Measurements from ENCODE around the gene NUDT16.

The NUDT16 gene

GRCh38 chr3:131381445-131382291 lies at the start of gene NUDT16:
TSS of gene NUDT16 (plus strand) at chr3:131381774. CDS start at chr3:131381805, 31 bp downstream.
- no peak for TF ChIP-seq CTCF (conservative IDR thresholded peaks at IDR 0.05; ENCODE audit: low read depth)
- H3K27ac ChIP-seq = peak within 1 kb of the TSS; percentile 67
- peak; percentile 97 for DNase-seq (ENCODE audit: low spot score)
- CTCF ChIA-PET = interaction anchor here (0.7 kb wide), 2 partner anchors 31 to 526 kb away, joined by 3 read pairs; no protein-coding TSS in a partner anchor
- POLR2A ChIA-PET (ENCODE audit: low non-redundant PET) = interaction anchor here (1.2 kb wide), 1 partner anchor 10 kb away, joined by 3 read pairs; no protein-coding TSS in a partner anchor

GRCh38 chr3:131338948-131339640 lies 42.5 kb upstream of the NUDT16 start:
- ChIA-PET CTCF (no interaction called here), POLR2A (ENCODE audit: low non-redundant PET) (no interaction called here)
- TF ChIP-seq CTCF (conservative IDR thresholded peaks at IDR 0.05; ENCODE audit: low read depth) = no peak
- H3K27ac ChIP-seq = no peak overlapping the region
- no peak for DNase-seq (ENCODE audit: low spot score)

GRCh38 chr3:131341761-131342160 lies 39.8 kb upstream of the NUDT16 start:
- ChIA-PET CTCF (interaction anchor here (0.7 kb wide), 1 partner anchor 14 kb away, joined by 4 read pairs; no protein-coding TSS in a partner anchor), POLR2A (ENCODE audit: low non-redundant PET) (no interaction called here)
- H3K27ac ChIP-seq = no peak overlapping the region
- DNase-seq (ENCODE audit: low spot score) = no peak
- no peak for TF ChIP-seq CTCF (conservative IDR thresholded peaks at IDR 0.05; ENCODE audit: low read depth)

- POLR2A ChIA-PET (ENCODE audit: low non-redundant PET) = no interaction called here
- no peak overlapping the region for H3K27ac ChIP-seq
- no peak for DNase-seq (ENCODE audit: low spot score)
- no peak for TF ChIP-seq CTCF (conservative IDR thresholded peaks at IDR 0.05; ENCODE audit: low read depth)
- CTCF ChIA-PET = no interaction called here
These were observed 32.7 kb upstream of the NUDT16 start for GRCh38 chr3:131348911-131349310.

- no peak overlapping the region for H3K27ac ChIP-seq
- no peak for TF ChIP-seq CTCF (conservative IDR thresholded peaks at IDR 0.05; ENCODE audit: low read depth)
- CTCF ChIA-PET = interaction anchor here (0.7 kb wide), 1 partner anchor 141 kb away, joined by 3 read pairs; no protein-coding TSS in a partner anchor
- DNase-seq (ENCODE audit: low spot score) = no peak
- POLR2A ChIA-PET (ENCODE audit: low non-redundant PET) = no interaction called here
These were observed 32.1 kb upstream of the NUDT16 start for GRCh38 chr3:131349454-131349853.

GRCh38 chr3:131349946-131350347 lies 31.6 kb upstream of the NUDT16 start:
- peak; percentile 60 for DNase-seq (ENCODE audit: low spot score)
- POLR2A ChIA-PET (ENCODE audit: low non-redundant PET) = no interaction called here
- no peak for TF ChIP-seq CTCF (conservative IDR thresholded peaks at IDR 0.05; ENCODE audit: low read depth)
- CTCF ChIA-PET = interaction anchor here (0.7 kb wide), 1 partner anchor 140 kb away, joined by 3 read pairs; no protein-coding TSS in a partner anchor
- H3K27ac ChIP-seq = no peak overlapping the region

Measured in RWPE1 (cell line).